ENCODE measurements around the gene ZBTB24.

GRCh38 chr6:109417646-109418045 lies 65.4 kb downstream of the ZBTB24 start:
- TF ChIP-seq CTCF (IDR thresholded peaks at IDR 0.05; ENCODE audit: low read depth, low read length, missing input control) (no peak), MAX (IDR thresholded peaks at IDR 0.05) (no peak), REST (IDR thresholded peaks at IDR 0.05) (no peak), SP1 (IDR thresholded peaks at IDR 0.05) (no peak), YY1 (IDR thresholded peaks at IDR 0.05) (no peak), RAD21 (IDR thresholded peaks at IDR 0.05) (no peak), GABPA (IDR thresholded peaks at IDR 0.05 in 1 of 2, conservative IDR thresholded peaks at IDR 0.05 in 1 of 2) (no peak), HNF4A (conservative IDR thresholded peaks at IDR 0.05) (no peak), HNF4G (IDR thresholded peaks at IDR 0.05) (no peak), TAF1 (conservative IDR thresholded peaks at IDR 0.05) (no peak), ZBTB33 (IDR thresholded peaks at IDR 0.05) (no peak), FOXA1 (IDR thresholded peaks at IDR 0.05) (no peak), FOXA2 (IDR thresholded peaks at IDR 0.05) (no peak)
- TF ChIP-seq, protein P1, sequence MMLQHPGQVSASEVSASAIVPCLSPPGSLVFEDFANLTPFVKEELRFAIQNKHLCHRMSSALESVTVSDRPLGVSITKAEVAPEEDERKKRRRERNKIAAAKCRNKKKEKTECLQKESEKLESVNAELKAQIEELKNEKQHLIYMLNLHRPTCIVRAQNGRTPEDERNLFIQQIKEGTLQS (IDR thresholded peaks at IDR 0.05): no peak
